Effector memory CD4-positive, alpha-beta T cell (primary cell): ENCODE data around the gene MCOLN1.
A peak's percentile ranks its signal among the peaks of the same experiment; 100 is the strongest.

Experiments used
- DNase-seq, 3 donors: peaks; one replicate each; pipeline ENCODE4 v3.0.0-alpha.2; 2020
- H3K27ac ChIP-seq: 2 replicates; pipeline ENCODE4 v1.7.0; 2013; ENCODE audit warnings: mild to moderate bottlenecking, low read length, moderate library complexity; ENCODE audit not compliant: insufficient read depth, poor library complexity, severe bottlenecking
- H3K27me3 ChIP-seq: replicated peaks from 2 replicates; pipeline ENCODE4 v1.7.0; 2013; ENCODE audit warnings: mild to moderate bottlenecking, low read length; ENCODE audit not compliant: insufficient read depth, control insufficient read depth, poor library complexity, severe bottlenecking
- H3K36me3 ChIP-seq: 2 replicates; pipeline ENCODE4 v1.7.0; 2013; ENCODE audit warnings: mild to moderate bottlenecking, low read length, moderate library complexity; ENCODE audit not compliant: control insufficient read depth, insufficient read depth
- H3K4me1 ChIP-seq: 2 replicates; pipeline ENCODE4 v1.7.0; 2013; ENCODE audit warnings: low read length, mild to moderate bottlenecking; ENCODE audit not compliant: control insufficient read depth, insufficient read depth, poor library complexity, severe bottlenecking
- H3K4me3 ChIP-seq: 2 replicates; pipeline ENCODE4 v1.7.0; 2013; ENCODE audit warnings: low read length, low read depth, mild to moderate bottlenecking; ENCODE audit not compliant: insufficient read depth, poor library complexity, severe bottlenecking
- H3K9me3 ChIP-seq: 2 replicates; pipeline ENCODE4 v1.7.0; 2013; ENCODE audit warnings: mild to moderate bottlenecking, low read length, moderate library complexity; ENCODE audit not compliant: control insufficient read depth

Gene MCOLN1

GRCh38 chr19:7482584-7483439 lies 39.6 kb upstream of the MCOLN1 start:
- DNase-seq: no peak
- no peaks in the 10 kb centered on the region for H3K9me3 ChIP-seq
- no peaks in the 10 kb centered on the region for H3K36me3 ChIP-seq
- H3K4me3 ChIP-seq: no peak overlapping the region
- H3K4me1 ChIP-seq: peaks cover 8% of the 10 kb centered on the region
- peaks cover 5% of the 10 kb centered on the region for H3K27me3 ChIP-seq
- H3K27ac ChIP-seq: no peak overlapping the region

- H3K27ac ChIP-seq: no peak overlapping the region
These were observed 38.7 kb upstream of the MCOLN1 start for GRCh38 chr19:7483720-7484201.

GRCh38 chr19:7486923-7487322 lies 35.5 kb upstream of the MCOLN1 start:
- H3K36me3 ChIP-seq: no peaks in the 10 kb centered on the region
- peaks cover 8% of the 10 kb centered on the region for H3K4me1 ChIP-seq
- peaks cover 5% of the 10 kb centered on the region for H3K27me3 ChIP-seq
- DNase-seq: no peak
- no peaks in the 10 kb centered on the region for H3K9me3 ChIP-seq
- H3K27ac ChIP-seq: no peak overlapping the region
- H3K4me3 ChIP-seq: no peak overlapping the region

More at GRCh38 chr19:7483720-7484201, 38.7 kb upstream of the MCOLN1 start:
- Histone ChIP-seq H3K9me3 (no peaks in the 10 kb centered on the region), H3K4me3 (no peak overlapping the region), H3K36me3 (no peaks in the 10 kb centered on the region), H3K27me3 (peaks cover 5% of the 10 kb centered on the region), H3K4me1 (peaks cover 8% of the 10 kb centered on the region)
- no peak for DNase-seq

GRCh38 chr19:7488736-7489353 lies 33.6 kb upstream of the MCOLN1 start, which contains the start of gene PEX11G:
Gene PEX11G (minus strand): TSS chr19:7489035. CDS start chr19:7489010, 25 bp downstream.
- Histone ChIP-seq H3K9me3 (no peaks in the 10 kb centered on the region), H3K4me1 (no peaks in the 10 kb centered on the region), H3K27me3 (no peaks in the 10 kb centered on the region), H3K27ac (peak within 1 kb of the TSS; percentile 68), H3K4me3 (peak within 1 kb of the TSS; percentile 78), H3K36me3 (no peaks in the 10 kb centered on the region)
- peak; percentile 78 to 86 (median 82) for DNase-seq

GRCh38 chr19:7489609-7490044 lies 32.8 kb upstream of the MCOLN1 start:
- Histone ChIP-seq H3K27me3 (no peaks in the 10 kb centered on the region), H3K9me3 (no peaks in the 10 kb centered on the region), H3K4me1 (no peaks in the 10 kb centered on the region), H3K27ac (no peak overlapping the region), H3K4me3 (no peak overlapping the region), H3K36me3 (no peaks in the 10 kb centered on the region)
- DNase-seq: no peak

GRCh38 chr19:7492142-7492541 lies 30.3 kb upstream of the MCOLN1 start:
- no peaks in the 10 kb centered on the region for H3K27me3 ChIP-seq
- H3K36me3 ChIP-seq: no peaks in the 10 kb centered on the region
- H3K4me1 ChIP-seq: no peaks in the 10 kb centered on the region
- no peak for DNase-seq
- H3K9me3 ChIP-seq: no peaks in the 10 kb centered on the region
- H3K4me3 ChIP-seq: no peak overlapping the region
- H3K27ac ChIP-seq: no peak overlapping the region

- Histone ChIP-seq H3K9me3 (no peaks in the 10 kb centered on the region), H3K27me3 (no peaks in the 10 kb centered on the region), H3K4me3 (no peak overlapping the region), H3K27ac (no peak overlapping the region), H3K36me3 (no peaks in the 10 kb centered on the region), H3K4me1 (no peaks in the 10 kb centered on the region)
- no peak for DNase-seq
These were observed 29.9 kb upstream of the MCOLN1 start for GRCh38 chr19:7492558-7492957.

GRCh38 chr19:7494416-7495098 lies 27.9 kb upstream of the MCOLN1 start:
- no peaks in the 10 kb centered on the region for H3K27me3 ChIP-seq
- H3K4me1 ChIP-seq: no peaks in the 10 kb centered on the region
- no peaks in the 10 kb centered on the region for H3K36me3 ChIP-seq
- H3K4me3 ChIP-seq: no peak overlapping the region
- H3K9me3 ChIP-seq: no peaks in the 10 kb centered on the region
- H3K27ac ChIP-seq: no peak overlapping the region
- no peak for DNase-seq

- H3K4me1 ChIP-seq: peaks cover 6% of the 10 kb centered on the region
These were observed 25.1 kb upstream of the MCOLN1 start for GRCh38 chr19:7497292-7497691.

More at GRCh38 chr19:7497292-7497691, 25.1 kb upstream of the MCOLN1 start:
- no peak overlapping the region for H3K4me3 ChIP-seq
- no peaks in the 10 kb centered on the region for H3K9me3 ChIP-seq
- no peaks in the 10 kb centered on the region for H3K36me3 ChIP-seq
- H3K27ac ChIP-seq: no peak overlapping the region
- DNase-seq: no peak
- peaks cover 6% of the 10 kb centered on the region for H3K27me3 ChIP-seq
